GM23338 (cell line): ENCODE data around the gene HDAC8.
"Not testable (repeated sequence)": the region's sequence is repeated elsewhere in the genome, so short reads cannot be mapped to it uniquely, and the experiment has no call there.

Experiments used
- CTCF ChIP-seq, 2 experiments: fragments of 200-600 bp in 1 of 2; sonication (generic) in 1 of 2; conservative IDR thresholded peaks; 2 replicates each; pipeline versions ENCODE4 v1.5.1 to v1.6.1; 2016 to 2017; ENCODE audit warnings: antibody characterized with exemption in 2 of 2, low read depth in 2 of 2, mild to moderate bottlenecking in 2 of 2, moderate library complexity in 1 of 2
- EZH2 ChIP-seq: fragments of 200-600 bp; sonication (generic); IDR thresholded peaks from one replicate; pipeline ENCODE4 v1.8.0; 2017; ENCODE audit warnings: antibody characterized with exemption, mild to moderate bottlenecking, low read depth; ENCODE audit not compliant: unreplicated experiment
- EZH2phosphoT487 ChIP-seq: fragments of 200-600 bp; sonication (generic); IDR thresholded peaks from one replicate; pipeline ENCODE4 v1.8.1; 2018; ENCODE audit warnings: antibody characterized with exemption; ENCODE audit not compliant: unreplicated experiment
- JUNB ChIP-seq: IDR thresholded peaks from one replicate; pipeline ENCODE4 v1.6.1; 2016; ENCODE audit warnings: antibody characterized with exemption; ENCODE audit not compliant: unreplicated experiment
- POLR2AphosphoS5 ChIP-seq: IDR thresholded peaks from 2 replicates; pipeline ENCODE4 v1.6.1; 2016; ENCODE audit warnings: antibody characterized with exemption, low read depth

- not testable (repeated sequence) for TF ChIP-seq CTCF (conservative IDR thresholded peaks at IDR 0.05; ENCODE audit: low read depth in 2 of 2); EZH2; JUNB; POLR2AphosphoS5; EZH2phosphoT487
Measured at GRCh38 chrX:72440764-72441163, 131.9 kb downstream of the HDAC8 start.
